Kidney epithelial cell (primary cell): Measurements from ENCODE around the gene TOR1A. TPM values are rescaled to one million over a fixed set of nuclear protein-coding genes. Genes with fewer than 3 reads are reported as not detected.

Experiments used
- DNase-seq: peaks from one replicate; pipeline ENCODE4 v3.0.0-alpha.2; 2010; ENCODE audit warnings: low read depth
- H3K27me3 ChIP-seq: 2 replicates; pipeline ENCODE4 v1.6.0; 2011; ENCODE audit warnings: low read length; ENCODE audit not compliant: control insufficient read depth, insufficient read depth
- H3K36me3 ChIP-seq: 2 replicates; pipeline ENCODE4 v1.5.1; 2011; ENCODE audit warnings: low read length; ENCODE audit not compliant: control insufficient read depth, insufficient read depth
- H3K4me3 ChIP-seq: 2 replicates; pipeline ENCODE4 v1.5.1; 2011; ENCODE audit warnings: low read depth, mild to moderate bottlenecking, control low read depth, low read length
- total RNA-seq: library from RNA; depleted of rRNA; stranded (reverse); fragments of >200 nt; gene quantifications from 2 replicates; pipeline ENCODE4 v1.2.3, GENCODE V29; 2015
- TF ChIP-seq, protein P1 (sequence below): IDR thresholded peaks from 2 replicates; pipeline ENCODE4 v1.5.1; 2011; ENCODE audit warnings: mild to moderate bottlenecking, moderate library complexity, low read length, control low read depth, inconsistent platforms; ENCODE audit not compliant: insufficient read depth, poor library complexity, severe bottlenecking

The TOR1A gene
- total RNA-seq, 1 donor from 2014 or later = 52.4 TPM

- Histone ChIP-seq H3K4me3 (no peak overlapping the region), H3K27me3 (no peaks in the 10 kb centered on the region), H3K36me3 (no peaks in the 10 kb centered on the region)
- TF ChIP-seq, protein P1, sequence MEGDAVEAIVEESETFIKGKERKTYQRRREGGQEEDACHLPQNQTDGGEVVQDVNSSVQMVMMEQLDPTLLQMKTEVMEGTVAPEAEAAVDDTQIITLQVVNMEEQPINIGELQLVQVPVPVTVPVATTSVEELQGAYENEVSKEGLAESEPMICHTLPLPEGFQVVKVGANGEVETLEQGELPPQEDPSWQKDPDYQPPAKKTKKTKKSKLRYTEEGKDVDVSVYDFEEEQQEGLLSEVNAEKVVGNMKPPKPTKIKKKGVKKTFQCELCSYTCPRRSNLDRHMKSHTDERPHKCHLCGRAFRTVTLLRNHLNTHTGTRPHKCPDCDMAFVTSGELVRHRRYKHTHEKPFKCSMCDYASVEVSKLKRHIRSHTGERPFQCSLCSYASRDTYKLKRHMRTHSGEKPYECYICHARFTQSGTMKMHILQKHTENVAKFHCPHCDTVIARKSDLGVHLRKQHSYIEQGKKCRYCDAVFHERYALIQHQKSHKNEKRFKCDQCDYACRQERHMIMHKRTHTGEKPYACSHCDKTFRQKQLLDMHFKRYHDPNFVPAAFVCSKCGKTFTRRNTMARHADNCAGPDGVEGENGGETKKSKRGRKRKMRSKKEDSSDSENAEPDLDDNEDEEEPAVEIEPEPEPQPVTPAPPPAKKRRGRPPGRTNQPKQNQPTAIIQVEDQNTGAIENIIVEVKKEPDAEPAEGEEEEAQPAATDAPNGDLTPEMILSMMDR = no peak
- DNase-seq = no peak
These were observed 49.0 kb downstream of the TOR1A start for GRCh38 chr9:129774791-129775447.

- Histone ChIP-seq H3K27me3 (no peaks in the 10 kb centered on the region), H3K4me3 (no peak overlapping the region), H3K36me3 (no peaks in the 10 kb centered on the region)
- DNase-seq = no peak
- TF ChIP-seq, protein P1 = no peak
These were observed 50.5 kb downstream of the TOR1A start for GRCh38 chr9:129773262-129774048.

GRCh38 chr9:129770741-129771140 lies 53.2 kb downstream of the TOR1A start:
- Histone ChIP-seq H3K27me3 (no peaks in the 10 kb centered on the region), H3K36me3 (no peaks in the 10 kb centered on the region), H3K4me3 (no peak overlapping the region)
- TF ChIP-seq, protein P1 = no peak
- DNase-seq = no peak

DNA sequence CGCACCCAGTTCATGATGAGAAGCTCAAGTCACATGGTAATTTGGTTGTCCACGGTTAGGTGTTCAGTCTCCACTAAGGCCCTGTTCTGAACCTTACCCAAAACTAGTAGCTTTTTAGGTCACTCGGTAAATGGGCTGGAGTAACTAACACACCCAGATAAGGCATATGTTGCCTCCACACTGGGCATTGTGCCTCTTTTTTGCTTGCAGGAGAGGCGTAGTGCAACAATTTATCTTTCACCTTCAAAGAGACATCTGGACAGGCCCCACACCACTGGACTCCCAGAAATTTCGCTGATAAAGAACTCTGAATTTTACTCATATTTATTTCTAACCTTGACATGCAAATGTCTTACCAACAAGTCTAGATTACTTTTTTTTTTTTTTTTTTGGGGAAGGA lies 54.3 kb downstream of the TOR1A start:
- TF ChIP-seq, protein P1 = no peak
- no peak overlapping the region for H3K4me3 ChIP-seq
- H3K27me3 ChIP-seq = no peaks in the 10 kb centered on the region
- no peaks in the 10 kb centered on the region for H3K36me3 ChIP-seq
- DNase-seq = no peak

- H3K27me3 ChIP-seq = no peaks in the 10 kb centered on the region
- no peak overlapping the region for H3K4me3 ChIP-seq
- DNase-seq = no peak
- H3K36me3 ChIP-seq = no peaks in the 10 kb centered on the region
- TF ChIP-seq, protein P1 = no peak
These were observed 55.5 kb downstream of the TOR1A start for GRCh38 chr9:129768486-129768885.
